RKO (cell line): ENCODE data around the gene SRSF7.
"Not testable (repeated sequence)": the region's sequence is repeated elsewhere in the genome, so short reads cannot be mapped to it uniquely, and the experiment has no call there.

ENCODE experiments used
- DNase-seq: peaks from one replicate; pipeline ENCODE4 v3.0.0-alpha.2; 2016; ENCODE audit warnings: low spot score

Gene SRSF7

DNA sequence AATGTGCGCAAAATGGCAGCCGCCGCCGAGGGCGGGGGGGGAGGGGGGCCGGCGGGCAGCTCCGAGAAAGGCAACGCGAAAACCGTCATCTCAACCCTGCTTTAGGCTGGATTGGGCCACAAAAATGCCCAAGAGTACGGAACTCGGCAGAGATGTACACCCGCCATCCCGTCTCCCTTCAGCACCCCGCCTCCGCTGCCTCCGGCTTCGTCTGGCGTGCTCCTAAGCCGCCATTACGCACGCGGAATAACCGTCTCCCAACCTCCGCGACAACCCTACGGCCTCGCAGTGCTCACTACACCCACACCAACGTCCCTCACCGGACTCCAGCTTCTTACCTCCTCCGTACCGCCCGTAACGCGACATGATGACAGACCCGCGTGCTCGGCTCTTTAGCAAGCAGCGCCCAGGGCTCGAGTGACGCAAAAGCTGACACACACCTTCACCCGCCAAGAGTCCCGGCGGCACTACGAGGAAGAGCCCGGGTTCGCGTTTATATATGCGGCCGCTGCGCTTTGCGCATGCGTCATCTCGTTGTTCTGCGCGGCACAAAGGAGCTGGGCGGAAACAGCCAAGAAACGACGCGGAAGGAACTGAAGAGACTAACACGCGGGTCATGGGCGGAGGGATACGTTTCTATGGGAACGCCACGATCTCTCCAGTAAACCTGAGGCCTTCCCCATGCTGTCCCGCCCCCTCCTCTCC, at the start of gene SRSF7:
TSS of gene SRSF7 (minus strand) at position 471 of the 705 bp plus-strand sequence. CDS start at position 366, 105 bp downstream.
- peak; percentile 99 for DNase-seq

DNA sequence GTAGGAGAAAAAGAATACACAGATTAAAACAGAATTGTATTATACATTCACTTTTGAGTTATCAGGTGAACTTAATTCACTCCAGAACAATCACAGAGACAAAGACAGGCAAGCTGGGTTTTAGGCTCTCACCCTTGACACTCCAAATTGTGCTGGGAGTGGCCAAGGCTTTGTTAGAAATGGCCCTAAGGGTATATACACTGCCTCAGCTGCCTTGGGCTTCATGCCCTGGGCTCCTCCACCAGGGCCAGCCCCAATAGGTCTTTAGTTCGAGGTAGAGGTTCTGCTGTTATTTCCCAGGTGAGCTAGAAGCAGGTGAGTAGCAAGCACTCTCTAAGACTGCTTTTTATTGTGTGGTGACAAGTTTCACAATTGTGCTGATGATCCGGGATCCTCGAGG, 46.8 kb upstream of the SRSF7 start:
- no peak for DNase-seq

GRCh38 chr2:38797250-38797676, 46.1 kb upstream of the SRSF7 start:
- DNase-seq = no peak

DNA sequence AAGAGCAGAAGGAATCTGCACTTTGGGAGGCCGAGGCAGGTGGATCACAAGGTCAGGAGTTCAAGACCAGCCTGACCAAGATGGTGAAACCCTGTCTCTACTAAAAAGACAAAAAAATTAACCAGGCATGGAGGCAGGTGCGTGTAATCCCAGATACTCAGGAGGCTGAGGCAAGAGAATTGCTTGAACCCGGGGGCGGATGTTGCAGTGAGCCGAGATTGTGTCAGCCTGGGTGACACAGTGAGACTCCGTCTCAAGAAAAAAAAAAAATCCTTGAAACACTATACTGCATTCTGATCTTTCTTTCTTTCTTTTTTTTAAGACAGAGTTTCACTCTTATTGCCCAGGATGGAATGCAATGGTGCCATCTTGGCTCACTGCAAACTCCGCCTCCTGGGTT, 43.9 kb upstream of the SRSF7 start:
- DNase-seq = not testable (repeated sequence)

- DNase-seq = no peak
These were observed 43.2 kb upstream of the SRSF7 start for GRCh38 chr2:38794235-38794946.

DNA sequence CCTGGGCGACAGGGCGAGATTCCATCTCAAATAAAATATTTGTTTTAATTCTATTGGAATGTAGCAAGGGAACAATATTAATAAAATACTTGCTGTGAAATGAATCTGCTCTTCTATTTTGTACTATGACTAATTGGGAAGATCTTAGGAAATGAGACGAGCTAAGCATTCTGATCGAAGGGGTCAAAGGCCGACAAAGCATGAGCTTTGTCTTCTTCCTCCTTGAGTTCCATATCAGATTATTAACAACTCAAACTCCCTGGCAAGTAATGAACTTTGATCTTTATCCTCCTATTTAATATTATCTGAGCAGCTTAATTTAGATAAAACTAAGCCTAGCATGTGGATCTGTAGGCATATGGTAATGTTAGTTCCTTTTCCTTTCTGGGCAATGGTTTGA, 42.4 kb upstream of the SRSF7 start:
- DNase-seq = no peak

DNA sequence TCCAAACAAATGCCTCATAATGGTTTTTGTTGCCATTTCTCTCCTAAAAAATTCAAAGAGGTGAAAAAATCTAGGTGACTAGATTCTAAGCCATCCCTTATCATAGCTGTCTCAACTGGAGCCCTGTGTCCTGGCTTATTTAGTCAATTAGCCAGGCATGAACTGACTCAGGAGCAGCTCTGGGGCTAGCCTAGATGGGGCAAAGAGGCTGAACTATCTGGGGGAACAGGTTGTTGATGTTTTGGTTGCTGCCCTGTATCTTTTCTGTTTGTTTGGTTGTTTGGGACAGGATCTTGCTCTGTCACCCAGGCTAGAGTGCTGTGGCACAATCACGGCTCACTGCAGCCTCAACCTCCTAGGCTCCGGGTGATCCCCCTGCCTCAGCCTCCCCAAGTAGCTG, 41.6 kb upstream of the SRSF7 start:
- DNase-seq = no peak

DNA sequence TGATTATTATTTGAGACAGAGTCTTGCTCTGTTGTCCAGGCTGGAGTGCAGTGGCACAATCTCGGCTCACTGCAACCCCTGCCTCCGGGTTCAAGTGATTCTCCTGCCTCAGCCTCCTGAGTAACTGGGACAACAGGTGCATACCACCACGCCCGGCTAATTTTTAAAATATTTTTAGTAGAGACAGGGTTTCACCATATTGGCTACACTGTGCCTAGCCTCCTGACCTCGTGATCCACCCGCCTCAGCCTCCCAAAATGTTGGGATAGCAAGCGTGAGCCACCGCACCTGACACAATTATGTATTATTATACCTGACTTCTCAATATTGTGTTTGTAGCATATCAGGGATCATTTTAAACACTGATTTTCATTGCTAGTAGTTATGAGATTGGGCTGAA, 41.2 kb upstream of the SRSF7 start:
- DNase-seq = not testable (repeated sequence)

DNA sequence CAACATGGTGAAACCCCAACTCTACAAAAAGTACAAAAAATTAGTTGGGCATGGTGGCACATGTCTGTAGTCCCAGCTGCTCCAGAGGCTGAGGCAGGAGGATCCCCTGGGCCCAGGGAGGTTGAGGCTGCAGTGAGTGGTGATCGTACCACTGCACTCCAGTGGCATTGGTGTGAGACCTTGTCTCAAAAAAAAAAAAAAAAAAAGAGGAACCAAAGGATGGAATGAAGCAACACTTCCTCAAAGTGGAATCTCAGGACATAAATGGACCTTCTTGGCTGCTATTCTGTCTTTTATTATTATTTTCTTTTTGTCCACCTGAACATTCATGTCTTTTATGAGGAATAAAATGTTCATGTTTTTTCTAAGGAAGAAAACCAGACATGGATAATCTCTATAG, 40.6 kb upstream of the SRSF7 start:
- DNase-seq = no peak

GRCh38 chr2:38789691-38790090, 38.5 kb upstream of the SRSF7 start:
- DNase-seq = no peak

GRCh38 chr2:38788306-38788705, 37.1 kb upstream of the SRSF7 start:
- DNase-seq = no peak

GRCh38 chr2:38783586-38783985, 32.4 kb upstream of the SRSF7 start:
- DNase-seq = no peak

DNA sequence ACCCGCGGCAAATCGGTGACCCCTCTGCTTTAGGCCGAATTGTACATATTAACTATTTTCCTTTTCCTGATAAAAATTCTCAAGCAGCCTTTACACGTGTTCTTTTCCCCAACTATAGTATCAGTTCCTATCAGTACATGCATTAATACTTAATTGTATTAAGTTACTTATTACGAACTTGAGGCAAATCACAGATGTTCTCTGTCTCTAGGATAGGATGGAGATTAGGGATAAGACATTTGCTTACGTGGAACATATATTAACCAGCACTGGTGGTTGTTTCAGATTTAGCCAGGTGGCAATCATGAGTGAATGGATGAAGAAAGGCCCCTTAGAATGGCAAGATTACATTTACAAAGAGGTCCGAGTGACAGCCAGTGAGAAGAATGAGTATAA, 27.5 kb upstream of the SRSF7 start:
- DNase-seq = peak; percentile 23

- DNase-seq = no peak
These were observed 25.4 kb upstream of the SRSF7 start for GRCh38 chr2:38776531-38776930.

GRCh38 chr2:38775921-38776225, 24.7 kb upstream of the SRSF7 start:
- no peak for DNase-seq

DNA sequence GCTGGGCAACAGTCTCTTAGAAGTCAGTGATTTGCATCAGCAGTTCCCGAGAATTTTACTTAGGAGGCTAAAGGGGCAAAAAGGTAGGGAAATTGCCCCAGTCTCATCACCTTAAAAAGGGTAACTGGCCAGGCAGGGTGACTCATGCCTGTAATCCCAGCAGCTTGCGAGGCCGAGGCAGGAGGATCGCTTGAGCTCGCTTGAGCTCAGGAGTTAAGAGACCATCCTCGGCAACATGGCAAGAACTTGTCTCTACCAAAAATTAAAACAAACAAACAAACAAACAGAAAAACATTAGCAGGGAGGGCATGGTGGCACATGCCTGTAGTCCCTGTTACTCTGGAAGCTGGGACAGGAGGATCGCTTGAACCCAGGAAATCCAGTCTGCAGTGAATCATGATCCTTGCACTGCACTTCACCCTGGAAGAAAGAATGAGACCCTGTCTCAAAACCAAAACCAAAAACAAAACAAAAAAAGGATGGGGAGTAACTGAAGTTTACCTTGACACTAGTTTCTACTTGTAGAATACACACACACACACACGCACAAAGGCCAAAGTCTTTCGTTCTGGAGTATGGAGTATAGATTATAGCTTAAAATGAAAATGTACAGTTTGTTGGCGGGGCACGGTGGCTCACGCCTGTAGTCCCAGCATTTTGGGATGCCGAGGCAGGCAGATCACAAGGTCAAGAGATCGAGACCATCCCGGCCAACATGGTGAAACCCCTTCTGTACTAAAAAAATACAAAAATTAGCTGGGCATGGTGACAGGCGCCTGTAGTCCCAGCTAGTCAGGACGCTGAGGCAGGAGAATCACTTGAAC, 24.1 kb upstream of the SRSF7 start:
- DNase-seq = no peak

GRCh38 chr2:38771632-38772031, 20.5 kb upstream of the SRSF7 start:
- peak; percentile 45 for DNase-seq

GRCh38 chr2:38765551-38765950, 14.4 kb upstream of the SRSF7 start:
- no peak for DNase-seq

DNA sequence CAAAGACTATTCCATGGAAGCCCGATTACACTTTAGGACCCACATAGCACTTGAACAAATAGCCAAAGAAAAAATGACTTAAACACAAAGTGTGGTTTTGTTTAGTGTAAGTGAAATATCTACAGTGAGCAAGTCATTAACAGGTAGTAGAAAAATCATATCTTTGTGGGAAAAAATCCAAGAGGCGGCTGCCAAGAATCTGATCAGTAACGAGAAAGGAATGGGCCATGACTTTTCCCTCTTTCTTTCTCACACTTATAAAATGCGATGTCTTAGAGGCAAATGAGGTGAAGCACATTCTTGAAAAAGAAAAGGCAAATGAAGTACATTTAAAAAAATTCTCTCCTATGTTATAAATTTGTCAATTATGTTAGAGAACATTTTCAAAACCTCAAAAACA, 14.0 kb upstream of the SRSF7 start:
- DNase-seq = no peak

DNA sequence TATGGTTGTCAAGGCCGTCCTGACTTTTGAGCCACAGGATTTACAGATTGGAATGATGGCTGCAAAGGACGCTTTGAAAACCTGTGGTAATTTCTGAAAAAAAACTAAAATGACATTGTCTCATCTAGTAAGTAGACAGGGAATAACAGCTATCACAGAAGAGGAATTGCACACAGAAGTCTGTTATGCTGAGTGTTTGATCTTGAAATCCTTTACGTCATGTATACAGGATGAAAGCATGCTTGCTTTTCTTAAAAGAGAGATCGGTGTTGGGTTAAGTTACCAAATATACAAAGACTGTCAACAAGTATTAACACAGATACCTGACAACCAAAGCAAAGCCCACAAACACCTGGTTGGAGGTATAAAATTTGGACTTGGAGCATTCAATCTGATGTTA, 12.6 kb upstream of the SRSF7 start:
- no peak for DNase-seq

DNA sequence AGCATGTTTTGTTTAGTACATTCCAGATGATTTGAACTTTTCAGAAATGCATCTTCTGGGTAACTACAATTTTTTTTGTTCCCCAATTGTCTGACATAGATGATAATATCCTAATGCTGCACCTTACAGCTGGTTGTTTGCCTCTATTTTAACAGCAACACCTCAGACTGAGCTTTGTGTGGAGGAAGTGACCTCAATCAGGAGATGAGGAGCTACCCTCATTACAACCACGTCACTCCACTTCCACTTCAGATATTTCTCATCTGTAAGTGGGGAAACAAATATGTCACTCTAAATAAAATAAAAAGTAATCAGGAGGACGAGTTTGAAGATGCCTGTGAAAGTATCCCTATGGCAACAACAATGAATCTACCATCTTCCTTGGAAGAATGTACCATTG, 12.1 kb upstream of the SRSF7 start:
- no peak for DNase-seq

DNA sequence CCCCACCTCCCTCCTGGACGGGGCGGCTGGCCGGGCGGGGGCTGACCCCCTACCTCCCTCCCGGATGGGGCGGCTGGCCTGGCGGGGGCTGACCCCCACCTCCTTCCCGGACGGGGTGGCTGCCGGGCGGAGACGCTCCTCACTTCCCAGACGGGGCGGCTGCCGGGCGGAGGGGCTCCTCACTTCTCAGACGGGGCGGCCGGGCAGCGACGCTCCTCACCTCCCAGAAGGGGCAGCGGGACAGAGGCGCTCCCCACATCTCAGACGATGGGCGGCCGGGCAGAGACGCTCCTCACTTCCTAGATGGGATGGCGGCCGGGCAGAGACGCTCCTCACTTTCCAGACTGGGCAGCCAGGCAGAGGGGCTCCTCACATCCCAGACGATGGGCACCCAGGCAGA, 4.7 kb upstream of the SRSF7 start:
- not testable (repeated sequence) for DNase-seq

GRCh38 chr2:38754506-38754905, 3.3 kb upstream of the SRSF7 start:
- DNase-seq = no peak
